H1 (cell line): ENCODE measurements around the gene SPINK9. TPM values are rescaled to one million over a fixed set of nuclear protein-coding genes. Genes with fewer than 3 reads are reported as not detected.
A peak's percentile ranks its signal among the peaks of the same experiment; 100 is the strongest.

Experiments
- CTCF ChIA-PET: fragments of 300-600 bp; sonication (Branson Sonifier 250); formaldehyde crosslinking; loops from one replicate; lab custom pipeline; 2021; ENCODE audit not compliant: partially characterized antibody; lab: Charles Lee
- POLR2A ChIA-PET: fragments of 300-600 bp; sonication (Branson Sonifier 250); formaldehyde crosslinking; loops from one replicate; lab custom pipeline; 2021; ENCODE audit warnings: inconsistent platforms; ENCODE audit not compliant: partially characterized antibody; lab: Charles Lee
- DNase-seq, 2 experiments: peaks; one replicate each; pipeline versions ENCODE4 v3.0.0 to v3.0.0-alpha.2; 2010 to 2022; ENCODE audit warnings: low spot score in 2 of 2, low read depth in 1 of 2, mixed read lengths in 1 of 2
- FAIRE-seq: peaks from 2 replicates; lab custom pipeline; 2011; peaks lifted over from hg19 to GRCh38; lab: Jason Lieb, UNC
- H2AFZ ChIP-seq: 2 replicates; pipeline ENCODE4 v1.8.1; 2012; ENCODE audit warnings: low read length, inconsistent platforms
- H2AK5ac ChIP-seq: 2 replicates; pipeline ENCODE4 v1.6.1; 2013; ENCODE audit warnings: low read depth, low read length
- H2BK120ac ChIP-seq: replicated peaks from 2 replicates; pipeline ENCODE3; 2013; ENCODE audit warnings: low read depth, low read length, inconsistent platforms
- H2BK12ac ChIP-seq: 2 replicates; pipeline ENCODE4 v1.6.1; 2013; ENCODE audit warnings: low read depth, low read length
- H2BK15ac ChIP-seq: 2 replicates; pipeline ENCODE4 v1.6.1; 2013; ENCODE audit warnings: low read length
- H2BK20ac ChIP-seq: 2 replicates; pipeline ENCODE4 v1.6.1; 2013; ENCODE audit warnings: low read length
- H2BK5ac ChIP-seq: 2 replicates; pipeline ENCODE4 v1.6.1; 2013; ENCODE audit warnings: low read depth, low read length
- H3K14ac ChIP-seq: 2 replicates; pipeline ENCODE4 v1.6.1; 2013; ENCODE audit warnings: inconsistent platforms; ENCODE audit not compliant: insufficient read length
- H3K18ac ChIP-seq: 2 replicates; pipeline ENCODE4 v1.6.1; 2013; ENCODE audit warnings: low read length; ENCODE audit errors: extremely low read depth
- H3K23ac ChIP-seq: 2 replicates; pipeline ENCODE4 v1.6.1; 2013; ENCODE audit warnings: inconsistent platforms; ENCODE audit not compliant: insufficient read length
- H3K23me2 ChIP-seq: 2 replicates; pipeline ENCODE4 v1.6.1; 2013; ENCODE audit warnings: low read depth, low read length
- H3K27ac ChIP-seq: 2 replicates; pipeline ENCODE4 v1.6.1; 2011; ENCODE audit warnings: low read depth, low read length, inconsistent platforms
- H3K27me3 ChIP-seq, 4 experiments: replicated peaks in 1 of 4; 1 replicate in 1 of 4; 2 replicates in 3 of 4; pipeline versions ENCODE4 v1.6.1 to v1.8.1; 2011 to 2013; ENCODE audit warnings: low read length in 3 of 4, mild to moderate bottlenecking in 3 of 4, inconsistent platforms in 2 of 4, mixed read lengths in 2 of 4, moderate library complexity in 1 of 4; ENCODE audit not compliant: control insufficient read depth in 3 of 4, insufficient read depth in 3 of 4; ENCODE audit errors: extremely low read depth in 1 of 4
- H3K36me3 ChIP-seq, 4 experiments: 2 replicates each; pipeline versions ENCODE4 v1.6.1 to v1.8.1; 2011 to 2013; ENCODE audit warnings: mild to moderate bottlenecking in 4 of 4, low read length in 3 of 4, moderate library complexity in 2 of 4, control low read depth in 1 of 4, inconsistent platforms in 1 of 4; ENCODE audit not compliant: insufficient read depth in 4 of 4, control insufficient read depth in 2 of 4
- H3K4ac ChIP-seq: replicated peaks from 2 replicates; pipeline ENCODE3; 2013; ENCODE audit warnings: low read length, low read depth, mixed read lengths, inconsistent platforms; ENCODE audit not compliant: insufficient read length
- H3K4me1 ChIP-seq, 4 experiments: replicated peaks in 1 of 4; 1 replicate in 1 of 4; 2 replicates in 3 of 4; pipeline versions ENCODE4 v1.6.1 to v1.8.1; 2011 to 2013; ENCODE audit warnings: low read length in 3 of 4, inconsistent platforms in 2 of 4, mixed read lengths in 1 of 4; ENCODE audit not compliant: insufficient read depth in 4 of 4, control insufficient read depth in 3 of 4
- H3K4me2 ChIP-seq, 2 experiments: 2 replicates each; pipeline versions ENCODE4 v1.6.1 to v1.8.1; 2011 to 2013; ENCODE audit warnings: low read depth in 2 of 2, low read length in 2 of 2, control low read depth in 1 of 2, inconsistent platforms in 1 of 2, mild to moderate bottlenecking in 1 of 2; ENCODE audit not compliant: insufficient read depth in 1 of 2
- H3K4me3 ChIP-seq, 4 experiments: fragments of 200-600, 300-600 bp in 1 of 4; sonication (generic), shearing (Covaris generic), sonication (Bioruptor Twin) in 1 of 4; 2 replicates each; pipeline versions ENCODE4 v1.5.1 to v1.8.1; 2011 to 2016; ENCODE audit warnings: low read length in 4 of 4, low read depth in 3 of 4, control low read depth in 2 of 4, inconsistent platforms in 2 of 4, mild to moderate bottlenecking in 2 of 4, mixed read lengths in 1 of 4, moderate library complexity in 1 of 4; ENCODE audit not compliant: insufficient read depth in 2 of 4; ENCODE audit errors: extremely low read depth in 1 of 4
- H3K56ac ChIP-seq: replicated peaks from 2 replicates; pipeline ENCODE3; 2013; ENCODE audit warnings: low read depth, mild to moderate bottlenecking, mixed read lengths, low read length, inconsistent platforms; ENCODE audit not compliant: insufficient read length
- H3K79me1 ChIP-seq: 2 replicates; pipeline ENCODE4 v1.6.1; 2013; ENCODE audit warnings: low read depth, low read length, control low read depth
- H3K79me2 ChIP-seq, 2 experiments: 2 replicates each; pipeline versions ENCODE4 v1.6.1 to v1.8.1; 2012 to 2013; ENCODE audit warnings: low read length in 2 of 2, mild to moderate bottlenecking in 2 of 2, inconsistent platforms in 1 of 2; ENCODE audit not compliant: insufficient read depth in 2 of 2, control insufficient read depth in 1 of 2
- H3K9ac ChIP-seq, 4 experiments: replicated peaks in 1 of 4; 1 replicate in 1 of 4; 2 replicates in 3 of 4; pipeline versions ENCODE4 v1.6.1 to v1.8.1; 2011 to 2013; ENCODE audit warnings: low read depth in 3 of 4, low read length in 3 of 4, control low read depth in 2 of 4, mild to moderate bottlenecking in 2 of 4, moderate library complexity in 2 of 4, inconsistent platforms in 1 of 4; ENCODE audit errors: extremely low read depth in 1 of 4
- H3K9me3 ChIP-seq, 2 experiments: 2 replicates each; pipeline versions ENCODE4 v1.6.1 to v1.8.1; 2012 to 2013; ENCODE audit warnings: mild to moderate bottlenecking in 2 of 2, moderate library complexity in 2 of 2, control low read depth in 1 of 2, inconsistent platforms in 1 of 2, low read depth in 1 of 2, low read length in 1 of 2, mixed read lengths in 1 of 2; ENCODE audit not compliant: insufficient read depth in 2 of 2
- H4K20me1 ChIP-seq, 2 experiments: replicated peaks in 1 of 2; 2 replicates each; pipeline versions ENCODE3 to v1.8.1; 2011 to 2013; ENCODE audit warnings: inconsistent platforms in 2 of 2, low read length in 2 of 2, mild to moderate bottlenecking in 1 of 2; ENCODE audit not compliant: insufficient read depth in 2 of 2, control insufficient read depth in 1 of 2
- H4K5ac ChIP-seq: 2 replicates; pipeline ENCODE4 v1.6.1; 2013; ENCODE audit warnings: low read length, low read depth, mixed read lengths, inconsistent platforms; ENCODE audit not compliant: insufficient read length
- H4K8ac ChIP-seq: 2 replicates; pipeline ENCODE4 v1.8.0; 2013; ENCODE audit warnings: mild to moderate bottlenecking, moderate library complexity, low read length, inconsistent platforms; ENCODE audit not compliant: insufficient read depth; ENCODE audit errors: extremely low read depth
- H4K91ac ChIP-seq: replicated peaks from 2 replicates; pipeline ENCODE3; 2013; ENCODE audit warnings: low read length, mixed read lengths, inconsistent platforms; ENCODE audit not compliant: insufficient read length
- ASH2L ChIP-seq: fragments of 200-600, 300-600 bp; sonication (generic); IDR thresholded peaks from one replicate; pipeline ENCODE4 v1.7.1; 2017; ENCODE audit warnings: low read length
- FOSL1 ChIP-seq: IDR thresholded peaks from 2 replicates; pipeline ENCODE4 v1.6.1; 2011; ENCODE audit warnings: mild to moderate bottlenecking, low read depth, low read length, moderate library complexity; ENCODE audit not compliant: insufficient read depth
- GABPA ChIP-seq: IDR thresholded peaks from 2 replicates; pipeline ENCODE4 v1.6.1; 2011; ENCODE audit warnings: mild to moderate bottlenecking, low read length, moderate library complexity, borderline replicate concordance; ENCODE audit not compliant: insufficient read depth
- SIRT6 ChIP-seq: IDR thresholded peaks from one replicate; pipeline ENCODE4 v1.7.1; 2012; ENCODE audit warnings: low read length, inconsistent platforms
- WGBS, 2 experiments: shearing (Covaris generic) in 1 of 2; methylation state at CpG; one replicate each; pipeline versions ENCODE4 v1.1.6 to v1.1.7; 2013 to 2015; ENCODE audit warnings: low lambda C conversion rate in 2 of 2, mixed read lengths in 2 of 2, inconsistent platforms in 1 of 2, low coverage in 1 of 2, missing lambda C conversion rate in 1 of 2; ENCODE audit not compliant: insufficient replicate concordance in 2 of 2, insufficient coverage in 1 of 2, insufficient read length in 1 of 2; ENCODE audit errors: extremely low coverage in 1 of 2, missing lambda C conversion rate in 1 of 2; 5-methylcytosine and 5-hydroxymethylcytosine counted together
- polyA plus RNA-seq, 7 experiments: library from polyadenylated mRNA; depleted of rRNA in 3 of 7; stranded (reverse) in 5 of 7; unstranded in 2 of 7; fragments of >200 nt in 5 of 7; fragments of 200-250 nt in 2 of 7; gene quantifications; 1 replicate in 5 of 7; 2 replicates in 1 of 7; 4 replicates in 1 of 7; pipeline versions ENCODE4 v1.2.1 to v1.2.3, GENCODE V29; 2011 to 2013; ENCODE audit warnings: missing spikeins in 2 of 7, mixed read lengths in 2 of 7
- total RNA-seq: library from RNA; stranded (reverse); fragmentation: NEBNext Ultra II Directional; extraction: Animal tissue kit (Norgen Biotek cat#: 25700); gene quantifications from 2 replicates; pipeline ENCODE4 v1.2.1, GENCODE V29; 2021
- TF ChIP-seq, protein P1 (sequence below): IDR thresholded peaks from 2 replicates; pipeline ENCODE4 v1.6.1; 2011; ENCODE audit warnings: low read length, improper control_type of control experiment

SPINK9 gene
- total and polyA plus RNA-seq, 2 of the 8 experiments (the other 6 are each of a cell fraction or from before 2014, with no cell fraction given), result not detected

DNA sequence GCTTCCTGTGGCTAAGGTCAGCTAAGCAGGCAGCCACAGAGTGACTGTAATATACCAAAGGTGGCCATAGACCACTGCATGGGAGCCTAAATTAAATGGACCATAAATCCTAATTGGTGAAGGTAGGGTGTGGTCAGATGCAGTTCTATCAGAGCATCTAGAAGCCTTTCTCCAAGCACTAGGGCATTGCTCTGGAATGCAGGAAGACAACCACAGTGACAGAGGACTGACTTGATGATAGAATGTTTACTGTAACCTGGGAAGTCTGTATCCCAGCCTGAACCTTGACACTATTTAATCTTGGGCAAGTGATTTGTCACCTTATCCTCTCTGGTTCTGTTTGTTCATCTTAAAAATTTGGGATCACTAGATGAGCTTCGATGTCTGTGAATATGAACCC is 50.7 kb downstream of the SPINK9 start:
- H3K79me2 ChIP-seq, result peaks cover 0 to 67% of the 10 kb centered on the region in 2 experiments; a peak in 3 of 4 replicates
- no peak overlapping the region for H3K4me3 ChIP-seq
- H2BK12ac ChIP-seq, result no peak overlapping the region
- H4K8ac ChIP-seq, result no peak overlapping the region
- no peaks in the 10 kb centered on the region for H3K9me3 ChIP-seq
- peaks cover 0 to 3% (median 0%) of the 10 kb centered on the region in 4 experiments; a peak in 4 of 7 replicates for H3K4me1 ChIP-seq
- no peak overlapping the region for H2BK15ac ChIP-seq
- peaks cover 10% of the 10 kb centered on the region; the same call in 1 of the 2 replicates for H3K79me1 ChIP-seq
- H3K56ac ChIP-seq, result no peak overlapping the region
- no peak overlapping the region for H3K4ac ChIP-seq
- H2BK20ac ChIP-seq, result no peak overlapping the region
- no peak for DNase-seq
- no peak overlapping the region for H2BK120ac ChIP-seq
- H3K27me3 ChIP-seq, result no peaks in the 10 kb centered on the region
- no peak overlapping the region for H3K23ac ChIP-seq
- no peak overlapping the region for H4K91ac ChIP-seq
- H3K4me2 ChIP-seq, result peak overlapping the region in 1 of 2 experiments; percentile 12; a peak in 1 of 4 replicates
- H3K9ac ChIP-seq, result no peak overlapping the region; a peak in 2 of 7 replicates
- no peak overlapping the region for H4K5ac ChIP-seq
- H2AFZ ChIP-seq, result no peak overlapping the region
- H3K23me2 ChIP-seq, result peaks cover 6% of the 10 kb centered on the region
- no peak for FAIRE-seq
- no peak overlapping the region for H3K27ac ChIP-seq
- H3K18ac ChIP-seq, result no peak overlapping the region
- CTCF ChIA-PET, result interaction anchor here (1.0 to 3.5 kb wide), 2 partner anchors 11 to 13 kb away, joined by 3 to 14 read pairs; no protein-coding TSS in a partner anchor
- H2AK5ac ChIP-seq, result no peak overlapping the region
- H3K36me3 ChIP-seq, result peaks cover 0 to 3% (median 0%) of the 10 kb centered on the region in 4 experiments; a peak in 1 of 8 replicates
- TF ChIP-seq FOSL1, result no peak
- TF ChIP-seq SIRT6, result no peak
- no peak for TF ChIP-seq ASH2L
- TF ChIP-seq, protein P1, sequence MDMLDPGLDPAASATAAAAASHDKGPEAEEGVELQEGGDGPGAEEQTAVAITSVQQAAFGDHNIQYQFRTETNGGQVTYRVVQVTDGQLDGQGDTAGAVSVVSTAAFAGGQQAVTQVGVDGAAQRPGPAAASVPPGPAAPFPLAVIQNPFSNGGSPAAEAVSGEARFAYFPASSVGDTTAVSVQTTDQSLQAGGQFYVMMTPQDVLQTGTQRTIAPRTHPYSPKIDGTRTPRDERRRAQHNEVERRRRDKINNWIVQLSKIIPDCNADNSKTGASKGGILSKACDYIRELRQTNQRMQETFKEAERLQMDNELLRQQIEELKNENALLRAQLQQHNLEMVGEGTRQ, result no peak
- no peak for TF ChIP-seq GABPA
- no peak overlapping the region for H2BK5ac ChIP-seq
- no peak overlapping the region for H3K14ac ChIP-seq
- H4K20me1 ChIP-seq, result peaks cover 0 to 5% of the 10 kb centered on the region in 2 experiments
- 100% methylated on average over 1 of the region's 1 CpG; no CpG with 5 or more reads in 1 of the 2 experiments for WGBS, 2 experiments
- POLR2A ChIA-PET, result interaction anchor here (1.4 kb wide), 1 partner anchor 12 kb away, joined by 8 read pairs; no protein-coding TSS in a partner anchor
